Keratinocyte (primary cell): ENCODE data around the gene MYPOP. TPM values are rescaled to one million over a fixed set of nuclear protein-coding genes. Genes with fewer than 3 reads are reported as not detected.

Experiments used
- DNase-seq: peaks from one replicate; pipeline ENCODE4 v3.0.0-alpha.2; 2011; ENCODE audit warnings: low read depth, missing footprints, low spot score
- FAIRE-seq: peaks from 2 replicates; lab custom pipeline; 2011; peaks lifted over from hg19 to GRCh38; lab: Jason Lieb, UNC
- H2AFZ ChIP-seq: 2 replicates; pipeline ENCODE4 v1.6.0; 2012; ENCODE audit warnings: low read length, control low read depth, inconsistent platforms; ENCODE audit not compliant: control insufficient read depth
- H3K27ac ChIP-seq: 2 replicates; pipeline ENCODE4 v1.5.1; 2011; ENCODE audit warnings: low read length; ENCODE audit not compliant: control insufficient read depth, insufficient read depth
- H3K27me3 ChIP-seq: 3 replicates; pipeline ENCODE4 v1.6.0; 2011; ENCODE audit warnings: low read length; ENCODE audit not compliant: control insufficient read depth, insufficient read depth; ENCODE audit errors: extremely low read depth
- H3K36me3 ChIP-seq, 2 experiments: 2 replicates in 1 of 2; 3 replicates in 1 of 2; pipeline ENCODE4 v1.5.1; 2011; ENCODE audit warnings: low read length in 2 of 2, mild to moderate bottlenecking in 1 of 2; ENCODE audit not compliant: control insufficient read depth in 2 of 2, insufficient read depth in 2 of 2; ENCODE audit errors: extremely low read depth in 1 of 2
- H3K4me1 ChIP-seq: 3 replicates; pipeline ENCODE4 v1.5.1; 2011; ENCODE audit warnings: low read length; ENCODE audit not compliant: control insufficient read depth, insufficient read depth; ENCODE audit errors: extremely low read depth
- H3K4me2 ChIP-seq: 3 replicates; pipeline ENCODE4 v1.6.0; 2011; ENCODE audit warnings: low read depth, low read length; ENCODE audit not compliant: control insufficient read depth, insufficient read depth; ENCODE audit errors: extremely low read depth
- H3K4me3 ChIP-seq, 3 experiments: fragments of 200-600 bp in 1 of 3; sonication (generic) in 1 of 3; 2 replicates in 2 of 3; 3 replicates in 1 of 3; pipeline ENCODE4 v1.5.1; 2011 to 2016; ENCODE audit warnings: low read length in 3 of 3, mild to moderate bottlenecking in 3 of 3, control low read depth in 2 of 3, inconsistent platforms in 1 of 3, low read depth in 1 of 3, mixed read lengths in 1 of 3, mixed run types in 1 of 3, moderate library complexity in 1 of 3; ENCODE audit not compliant: control insufficient read depth in 2 of 3, insufficient read depth in 2 of 3; ENCODE audit errors: extremely low read depth in 1 of 3
- H3K79me2 ChIP-seq: 2 replicates; pipeline ENCODE4 v1.6.0; 2012; ENCODE audit warnings: low read length; ENCODE audit not compliant: control insufficient read depth, insufficient read depth
- H3K9ac ChIP-seq: 3 replicates; pipeline ENCODE4 v1.6.0; 2011; ENCODE audit warnings: low read length; ENCODE audit not compliant: control insufficient read depth, insufficient read depth; ENCODE audit errors: extremely low read depth
- H3K9me1 ChIP-seq: 3 replicates; pipeline ENCODE4 v1.6.0; 2011; ENCODE audit warnings: low read length; ENCODE audit not compliant: control insufficient read depth, insufficient read depth; ENCODE audit errors: extremely low read depth
- H3K9me3 ChIP-seq: 2 replicates; pipeline ENCODE4 v1.5.1; 2012; ENCODE audit warnings: low read depth, low read length; ENCODE audit not compliant: control insufficient read depth
- H4K20me1 ChIP-seq: 3 replicates; pipeline ENCODE4 v1.6.0; 2011; ENCODE audit warnings: low read length; ENCODE audit not compliant: control insufficient read depth, insufficient read depth; ENCODE audit errors: extremely low read depth
- CTCF ChIP-seq, 3 experiments: IDR thresholded peaks in 1 of 3; conservative IDR thresholded peaks in 1 of 3; optimal IDR thresholded peaks in 1 of 3; 2 replicates in 2 of 3; 3 replicates in 1 of 3; pipeline versions ENCODE3 to v1.5.1; 2011; ENCODE audit warnings: low read length in 3 of 3, mild to moderate bottlenecking in 3 of 3, moderate library complexity in 2 of 3, control low read depth in 1 of 3, inconsistent platforms in 1 of 3; ENCODE audit not compliant: insufficient read depth in 2 of 3; ENCODE audit errors: extremely low read depth in 1 of 3
- EZH2 ChIP-seq: IDR thresholded peaks from one replicate; pipeline ENCODE4 v1.6.1; 2012; ENCODE audit warnings: inconsistent platforms, mild to moderate bottlenecking, low read length, moderate library complexity
- dilution Hi-C: fragments of 300-500 bp; cut with MboI; formaldehyde crosslinking; loops from one replicate; pipeline ENCODE4 v1.7.0; 2020; ENCODE audit warnings: low sequenced_read_pairs; ENCODE audit not compliant: extremely low pct_ligation_motif_present
- polyA plus RNA-seq, 5 experiments: library from polyadenylated mRNA; depleted of rRNA in 3 of 5; stranded (reverse) in 3 of 5; stranded (forward) in 1 of 5; unstranded in 1 of 5; fragments of >200 nt; gene quantifications; 1 replicate in 1 of 5; 2 replicates in 3 of 5; 3 replicates in 1 of 5; pipeline versions ENCODE4 v1.2.1 to v1.2.3, GENCODE V29; 2011 to 2012; ENCODE audit warnings: missing spikeins in 2 of 5, low read depth in 1 of 5, low replicate concordance in 1 of 5

The MYPOP gene
- polyA plus RNA-seq, 1 donor (not counting 4 experiments of a cell fraction or from before 2014, with no cell fraction given): 1.3 TPM

- FAIRE-seq (peak; percentile 90), DNase-seq (peak; percentile 76)
- Histone ChIP-seq H4K20me1 (no peaks in the 10 kb centered on the region), H3K4me1 (peaks cover 14% of the 10 kb centered on the region), H3K9me3 (no peaks in the 10 kb centered on the region), H3K9me1 (no peaks in the 10 kb centered on the region), H3K4me3 (peak overlapping the region; percentile 65 to 89 (median 82)), H2AFZ (peak overlapping the region; percentile 99), H3K27me3 (peaks cover 7% of the 10 kb centered on the region), H3K4me2 (peak overlapping the region; percentile 96), H3K79me2 (peaks cover 8% of the 10 kb centered on the region), H3K9ac (peak overlapping the region; percentile 94), H3K36me3 (peaks cover 0 to 4% of the 10 kb centered on the region in 2 experiments), H3K27ac (peak overlapping the region; percentile 94)
- dilution Hi-C loops: no loop called here
- TF ChIP-seq EZH2 (no peak), CTCF (optimal IDR thresholded peaks at IDR 0.05 in 1 of 3, IDR thresholded peaks at IDR 0.05 in 1 of 3, conservative IDR thresholded peaks at IDR 0.05 in 1 of 3; ENCODE audit: extremely low read depth in 1 of 3, insufficient read depth in 2 of 3, low read length in 3 of 3) (no peak)
These were observed 15.8 kb downstream of the MYPOP start for GRCh38 chr19:45886427-45887199.

- no peak for FAIRE-seq
- dilution Hi-C loops: no loop called here
- peaks cover 14% of the 10 kb centered on the region for H3K4me1 ChIP-seq
These were observed 16.6 kb downstream of the MYPOP start, which contains the start of gene IRF2BP1 for GRCh38 chr19:45885556-45886426. TSS of gene IRF2BP1 (minus strand) at chr19:45886141. CDS start at chr19:45885774, 367 bp downstream.

More at GRCh38 chr19:45885556-45886426, 16.6 kb downstream of the MYPOP start, which contains the start of gene IRF2BP1:
- Histone ChIP-seq H3K79me2 (peaks cover 8% of the 10 kb centered on the region), H3K36me3 (peaks cover 0 to 2% of the 10 kb centered on the region in 2 experiments), H3K4me3 (peak within 1 kb of the TSS; percentile 65 to 89 (median 82)), H3K9ac (peak within 1 kb of the TSS; percentile 94), H3K4me2 (peak within 1 kb of the TSS; percentile 96), H3K27ac (peak within 1 kb of the TSS; percentile 94), H4K20me1 (no peaks in the 10 kb centered on the region), H2AFZ (peak within 1 kb of the TSS; percentile 99), H3K27me3 (peaks cover 7% of the 10 kb centered on the region), H3K9me1 (no peaks in the 10 kb centered on the region), H3K9me3 (no peaks in the 10 kb centered on the region)
- DNase-seq: peak; percentile 40
- TF ChIP-seq CTCF (optimal IDR thresholded peaks at IDR 0.05 in 1 of 3, IDR thresholded peaks at IDR 0.05 in 1 of 3, conservative IDR thresholded peaks at IDR 0.05 in 1 of 3; ENCODE audit: extremely low read depth in 1 of 3, insufficient read depth in 2 of 3, low read length in 3 of 3) (no peak), EZH2 (no peak)
